Adrenal gland (tissue), 12 donors: Measurements from ENCODE around the gene PATJ. TPM values are rescaled to one million over a fixed set of nuclear protein-coding genes. Genes with fewer than 3 reads are reported as not detected.

Experiments used
- DNase-seq, 7 donors: peaks; one replicate each; pipeline ENCODE4 v3.0.0-alpha.2; 2019 to 2020
- H3K27ac ChIP-seq, 5 donors: fragments of 200-600 bp; sonication (generic) in 4 of 5; 1 replicate in 3 of 5; 2 replicates in 2 of 5; pipeline versions ENCODE4 v1.5.1 to v1.8.0; 2016 to 2020; ENCODE audit warnings: mild to moderate bottlenecking in 1 of 5
- H3K27me3 ChIP-seq: fragments of 200-600 bp; 2 replicates; pipeline ENCODE4 v1.8.0; 2021
- H3K36me3 ChIP-seq, 2 donors: fragments of 200-600 bp; replicated peaks in 1 of 2; 1 replicate in 1 of 2; 2 replicates in 1 of 2; pipeline versions ENCODE4 v1.5.1 to v1.8.0; 2018 to 2022
- H3K4me1 ChIP-seq, 2 donors: fragments of 200-600 bp; replicated peaks in 1 of 2; 1 replicate in 1 of 2; 2 replicates in 1 of 2; pipeline versions ENCODE4 v1.5.1 to v1.8.0; 2018 to 2021
- H3K4me3 ChIP-seq, 4 donors: fragments of 200-600 bp; sonication (generic) in 3 of 4; one replicate each; pipeline ENCODE4 v1.5.1; 2016 to 2018
- H3K9me3 ChIP-seq, 3 donors: fragments of 200-600 bp; sonication (generic) in 1 of 3; replicated peaks in 1 of 3; 1 replicate in 2 of 3; 2 replicates in 1 of 3; pipeline versions ENCODE4 v1.5.1 to v1.8.0; 2016 to 2021
- CTCF ChIP-seq, 6 experiments: fragments of 450-650 bp in 4 of 6; fragments of 200-600 bp in 2 of 6; sonication (generic) in 1 of 6; IDR thresholded peaks; 1 replicate in 5 of 6; 2 replicates in 1 of 6; pipeline versions ENCODE4 v1.5.1 to v1.8.0; 2016 to 2021; ENCODE audit warnings: antibody characterized with exemption in 6 of 6, mild to moderate bottlenecking in 2 of 6, moderate library complexity in 1 of 6
- POLR2A ChIP-seq, 2 donors: fragments of 450-650 bp; IDR thresholded peaks; one replicate each; pipeline ENCODE4 v1.6.1; 2017; ENCODE audit warnings: antibody characterized with exemption in 2 of 2, mild to moderate bottlenecking in 2 of 2, moderate library complexity in 1 of 2
- WGBS, 4 donors: extraction: QIAGEN DNeasy Blood & Tissue Kit in 2 of 4; methylation state at CpG; one replicate each; pipeline versions ENCODE4 v1.1.5 to v1.1.7; 2013 to 2017; 5-methylcytosine and 5-hydroxymethylcytosine counted together
- intact Hi-C, 2 donors: fragments of 100-400 bp; cut with DNase I; formaldehyde crosslinking; loops; one replicate each; pipeline versions ENCODE4 v1.14.1 to v1.15.0; 2022 to 2023
- polyA plus RNA-seq, 3 donors: library from polyadenylated mRNA; stranded (reverse); fragments of 200-250 nt in 2 of 3; fragments of 350-450 nt in 1 of 3; fragmentation: Illumina TruSeq in 1 of 3; extraction: RNeasy Lipid Tissue Mini Kit (QIAGEN cat#74804) in 1 of 3; gene quantifications; one replicate each; pipeline ENCODE4 v1.2.3, GENCODE V29; 2013 to 2014
- total RNA-seq, 9 donors: library from RNA; depleted of rRNA in 4 of 9; stranded (reverse); fragments of >200 nt in 4 of 9; fragments of 120-200 nt in 1 of 9; fragmentation: NEBNext Ultra II Directional in 1 of 9; extraction: Animal tissue kit (Norgen Biotek cat#: 25700) in 1 of 9; gene quantifications; one replicate each; pipeline versions ENCODE4 v1.1.0 to v1.2.4, GENCODE V29; 2013 to 2023
- donor health status: healthy with polysubstance abuse.
- donor health status: Bipolar disorder and iron deficiency.
- donor health status: DM: yes; HTN: yes; CAD: no.
- donor health status: DM: no; HTN: no; CAD: no.
- donor health status: DM: no; HTN: no; CAD: no.
- donor health status: DM: yes; HTN: yes; CAD: no.

Gene PATJ
- total and polyA plus RNA-seq, 12 donors, result 6.8 to 36.6 (median 23.4) TPM

- Histone ChIP-seq H3K4me1 (peaks cover 0 to 12% of the 10 kb centered on the region in 2 donors), H3K4me3 (peak overlapping the region in 1 of 4 donors; percentile 96), H3K9me3 (no peaks in the 10 kb centered on the region), H3K27me3 (no peaks in the 10 kb centered on the region), H3K36me3 (no peaks in the 10 kb centered on the region), H3K27ac (peak overlapping the region in 2 of 5 donors; percentile 94 to 97)
- intact Hi-C loops, result no loop called here
- TF ChIP-seq POLR2A (IDR thresholded peaks at IDR 0.05), result no peak
- TF ChIP-seq CTCF (IDR thresholded peaks at IDR 0.05), result no peak
- 90 to 92% (median 92%) methylated on average over 19 of the region's 19 CpGs for WGBS, 4 donors
- DNase-seq, result no peak
These were observed 1.3 kb upstream of the PATJ start for GRCh38 chr1:61740751-61741700.

GRCh38 chr1:61742620-61743430, 545 bp downstream of the PATJ start:
- Histone ChIP-seq H3K4me1 (peaks cover 6 to 12% of the 10 kb centered on the region in 2 donors), H3K36me3 (no peaks in the 10 kb centered on the region), H3K27me3 (no peaks in the 10 kb centered on the region), H3K9me3 (no peaks in the 10 kb centered on the region), H3K4me3 (peak overlapping the region; percentile 62 to 96 (median 76)), H3K27ac (peak overlapping the region; percentile 33 to 97 (median 94))
- no peak for TF ChIP-seq CTCF (IDR thresholded peaks at IDR 0.05)
- TF ChIP-seq POLR2A (IDR thresholded peaks at IDR 0.05), result peak; percentile 27 to 36
- WGBS, 4 donors, result 1 to 6% (median 2%) methylated on average over 9 to 74 of the region's 74 CpGs
- intact Hi-C loops, result no loop called here
- peak; percentile 40 to 73 (median 57) for DNase-seq

GRCh38 chr1:61743431-61743705, 1.1 kb downstream of the PATJ start:
- intact Hi-C loops, result no loop called here
- Histone ChIP-seq H3K4me3 (peak overlapping the region in 2 of 4 donors; percentile 77 to 96), H3K27me3 (no peaks in the 10 kb centered on the region), H3K9me3 (no peaks in the 10 kb centered on the region), H3K36me3 (no peaks in the 10 kb centered on the region), H3K27ac (peak overlapping the region; percentile 33 to 97 (median 94)), H3K4me1 (peaks cover 6 to 12% of the 10 kb centered on the region in 2 donors)
- WGBS, 4 donors, result 56 to 67% (median 61%) methylated on average over 5 of the region's 5 CpGs
- DNase-seq, result no peak
- TF ChIP-seq CTCF (IDR thresholded peaks at IDR 0.05) (no peak), POLR2A (IDR thresholded peaks at IDR 0.05) (no peak)
